ENCODE data around the gene BPGM.
"Not testable (repeated sequence)": the region's sequence is repeated elsewhere in the genome, so short reads cannot be mapped to it uniquely, and the experiment has no call there.

The BPGM gene

DNA sequence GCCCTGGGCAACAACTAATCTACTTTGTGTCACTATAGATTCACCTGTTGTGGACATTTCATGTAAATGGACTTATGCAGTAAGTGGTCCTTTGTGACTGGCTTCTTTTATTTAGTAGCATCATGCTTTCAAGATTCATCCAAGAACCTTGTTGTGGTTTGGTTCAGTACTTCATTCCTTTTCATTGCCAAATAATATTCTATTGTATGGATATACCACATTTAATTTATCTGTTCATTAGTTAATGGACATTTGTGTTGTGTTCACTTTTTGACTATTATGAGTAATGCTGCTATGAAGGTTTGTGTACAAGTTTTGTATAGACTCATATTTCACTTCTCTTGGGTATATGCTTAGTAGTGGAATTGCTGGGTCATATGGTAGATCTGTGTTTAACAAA is 27.8 kb downstream of the BPGM start:
- H3K4me3 ChIP-seq (replicated peaks in 1 of 2; ENCODE audit: low read depth in 2 of 2, low read length in 2 of 2), result no peak overlapping the region
- no peak for TF ChIP-seq CTCF (IDR thresholded peaks at IDR 0.05; ENCODE audit: low read depth, low read length)
- no peak for DNase-seq (ENCODE audit: low read depth in 2 of 2)

DNA sequence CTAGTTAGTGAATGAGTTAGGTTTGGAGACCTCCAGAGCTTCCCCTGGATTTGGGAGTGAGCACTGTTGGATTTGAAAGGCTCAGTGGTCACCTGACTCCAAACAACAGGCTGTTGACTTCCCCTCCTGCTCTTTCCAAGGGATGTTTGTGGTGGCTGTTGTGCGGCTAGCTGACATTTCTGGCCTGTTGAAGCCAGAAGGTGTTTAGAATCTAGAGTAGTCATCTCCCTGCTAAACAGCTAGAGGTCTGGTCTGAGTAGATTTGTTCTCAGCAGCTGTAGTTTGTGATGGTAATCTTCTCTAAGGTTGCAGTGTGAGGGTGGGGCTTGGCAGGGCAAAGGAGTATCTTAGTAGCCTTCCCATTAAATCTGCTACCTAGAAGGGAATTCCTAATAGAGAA is 30.1 kb downstream of the BPGM start:
- DNase-seq (ENCODE audit: low read depth in 2 of 2), result no peak
- TF ChIP-seq CTCF (IDR thresholded peaks at IDR 0.05; ENCODE audit: low read depth, low read length), result no peak
- H3K4me3 ChIP-seq (replicated peaks in 1 of 2; ENCODE audit: low read depth in 2 of 2, low read length in 2 of 2), result no peak overlapping the region

DNA sequence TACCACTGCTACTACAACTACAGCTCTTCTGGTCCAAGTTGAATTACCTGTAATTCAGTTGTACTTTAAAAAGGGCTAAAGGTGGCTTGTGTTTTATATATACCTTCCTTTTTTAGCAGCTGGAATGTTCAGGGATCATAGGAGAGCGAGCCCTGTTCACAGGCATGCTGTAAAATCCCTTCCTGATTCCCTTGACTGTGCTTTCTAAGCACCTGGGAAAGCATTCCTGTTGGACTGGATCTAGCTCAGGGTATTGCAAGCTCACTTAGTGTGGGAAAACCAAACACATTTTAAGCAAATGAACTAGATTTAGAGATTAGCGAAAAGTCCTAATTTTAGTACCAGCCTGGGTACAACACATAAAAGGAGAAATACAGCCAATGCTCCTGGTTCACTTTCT is 31.5 kb downstream of the BPGM start:
- no peak for TF ChIP-seq CTCF (IDR thresholded peaks at IDR 0.05; ENCODE audit: low read depth, low read length)
- no peak overlapping the region for H3K4me3 ChIP-seq (replicated peaks in 1 of 2; ENCODE audit: low read depth in 2 of 2, low read length in 2 of 2)
- no peak for DNase-seq (ENCODE audit: low read depth in 2 of 2)

DNA sequence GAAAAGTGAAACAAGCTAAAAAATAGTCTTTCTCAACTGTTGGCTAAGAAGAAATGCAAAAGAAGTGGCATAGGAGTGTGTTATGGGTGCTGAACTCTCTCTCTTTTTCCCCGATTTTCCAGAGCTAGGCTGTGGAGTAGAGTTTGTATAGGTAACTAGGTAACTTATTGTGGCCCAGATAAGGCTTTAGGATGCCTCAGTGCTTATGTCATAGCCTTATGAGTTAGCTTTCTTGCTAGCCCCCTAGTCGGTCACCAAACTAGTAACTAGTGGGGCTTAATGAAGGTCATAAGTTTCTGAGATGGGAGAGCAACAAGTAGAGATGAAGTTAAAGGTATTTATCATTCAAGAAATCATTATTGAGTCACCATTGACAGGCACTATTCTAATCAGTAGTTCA is 32.4 kb downstream of the BPGM start:
- TF ChIP-seq CTCF (IDR thresholded peaks at IDR 0.05; ENCODE audit: low read depth, low read length), result no peak
- no peak for DNase-seq (ENCODE audit: low read depth in 2 of 2)
- H3K4me3 ChIP-seq (replicated peaks in 1 of 2; ENCODE audit: low read depth in 2 of 2, low read length in 2 of 2), result no peak overlapping the region

GRCh38 chr7:134684165-134684564 is 37.5 kb downstream of the BPGM start:
- peak in 1 of 2 donors; percentile 33 for DNase-seq (ENCODE audit: low read depth in 2 of 2)
- no peak overlapping the region for H3K4me3 ChIP-seq (replicated peaks in 1 of 2; ENCODE audit: low read depth in 2 of 2, low read length in 2 of 2)
- no peak for TF ChIP-seq CTCF (IDR thresholded peaks at IDR 0.05; ENCODE audit: low read depth, low read length)

DNA sequence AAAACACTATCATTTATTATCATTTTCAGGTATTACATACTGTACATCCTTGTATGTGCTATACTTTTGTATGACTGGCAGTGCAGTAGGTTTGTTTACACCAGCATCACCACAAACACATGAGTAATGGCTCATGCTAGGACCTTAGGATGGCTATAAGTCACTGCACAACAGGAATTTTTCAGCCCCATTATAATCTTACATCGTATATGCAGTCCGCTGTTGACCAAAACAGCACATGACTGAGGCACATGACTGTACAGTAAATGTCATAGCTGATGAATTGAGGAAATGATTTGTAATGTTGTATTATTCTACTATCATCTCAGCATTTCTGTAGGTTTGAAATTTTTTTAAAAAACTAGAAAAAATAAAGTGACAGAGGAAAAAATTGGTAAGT is 38.6 kb downstream of the BPGM start:
- peak in 1 of 2 donors; percentile 51 for DNase-seq (ENCODE audit: low read depth in 2 of 2)
- H3K4me3 ChIP-seq (replicated peaks in 1 of 2; ENCODE audit: low read depth in 2 of 2, low read length in 2 of 2), result no peak overlapping the region
- no peak for TF ChIP-seq CTCF (IDR thresholded peaks at IDR 0.05; ENCODE audit: low read depth, low read length)

GRCh38 chr7:134686786-134687185 is 40.1 kb downstream of the BPGM start:
- H3K4me3 ChIP-seq (replicated peaks in 1 of 2; ENCODE audit: low read depth in 2 of 2, low read length in 2 of 2), result no peak overlapping the region
- peak; percentile 60 to 66 for DNase-seq (ENCODE audit: low read depth in 2 of 2)
- no peak for TF ChIP-seq CTCF (IDR thresholded peaks at IDR 0.05; ENCODE audit: low read depth, low read length)

DNA sequence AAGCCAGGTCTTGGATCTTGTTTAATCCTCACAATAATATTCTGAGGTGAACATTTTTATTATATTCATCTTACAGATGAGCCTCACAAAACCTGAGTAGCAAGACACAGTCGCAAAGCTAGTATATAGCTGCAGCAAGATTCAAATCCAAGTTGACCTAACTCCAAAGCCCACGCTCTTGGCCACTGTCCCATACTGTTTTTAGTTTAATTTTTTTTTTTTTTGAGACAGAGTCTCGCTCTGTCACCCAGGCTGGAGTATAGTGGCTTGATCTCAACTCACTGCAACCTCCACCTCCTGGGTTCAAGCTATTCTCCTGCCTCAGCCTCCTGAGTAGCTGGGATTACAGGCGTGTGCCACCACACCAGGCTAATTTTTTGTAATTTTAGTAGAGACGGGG is 42.9 kb downstream of the BPGM start:
- DNase-seq (ENCODE audit: low read depth in 2 of 2), result not testable (repeated sequence)
- H3K4me3 ChIP-seq (replicated peaks in 1 of 2; ENCODE audit: low read depth in 2 of 2, low read length in 2 of 2), result peak overlapping the region in 1 of 2 donors; percentile 30
